ENCODE measurements around the gene ABCA13. TPM values are rescaled to one million over a fixed set of nuclear protein-coding genes. Genes with fewer than 3 reads are reported as not detected.
A peak's percentile ranks its signal among the peaks of the same experiment; 100 is the strongest.

Gene ABCA13
- total RNA-seq, 1 donor from 2014 or later: 0.18 TPM

- no peak for DNase-seq (ENCODE audit: extremely low read depth, low read depth, low spot score)
Observed at GRCh38 chr7:48242846-48243245, 71.6 kb downstream of the ABCA13 start.

- peak; percentile 25 for DNase-seq (ENCODE audit: extremely low read depth, low read depth, low spot score)
Observed at GRCh38 chr7:48244864-48245271, 73.6 kb downstream of the ABCA13 start.

- DNase-seq (ENCODE audit: extremely low read depth, low read depth, low spot score): no peak
Observed at GRCh38 chr7:48245751-48246472, 74.7 kb downstream of the ABCA13 start.

- no peak for DNase-seq (ENCODE audit: extremely low read depth, low read depth, low spot score)
Observed at GRCh38 chr7:48249166-48249565, 77.9 kb downstream of the ABCA13 start.

GRCh38 chr7:48250441-48250951 is 79.2 kb downstream of the ABCA13 start:
- DNase-seq (ENCODE audit: extremely low read depth, low read depth, low spot score): peak; percentile 44

- no peak for DNase-seq (ENCODE audit: extremely low read depth, low read depth, low spot score)
Observed at GRCh38 chr7:48251766-48252165, 80.5 kb downstream of the ABCA13 start.

- DNase-seq (ENCODE audit: extremely low read depth, low read depth, low spot score): no peak
Observed at GRCh38 chr7:48252995-48253394, 81.7 kb downstream of the ABCA13 start.

GRCh38 chr7:48255046-48255445 is 83.8 kb downstream of the ABCA13 start:
- DNase-seq (ENCODE audit: extremely low read depth, low read depth, low spot score): no peak

- no peak for DNase-seq (ENCODE audit: extremely low read depth, low read depth, low spot score)
Observed at GRCh38 chr7:48259463-48260280, 88.4 kb downstream of the ABCA13 start.

- DNase-seq (ENCODE audit: extremely low read depth, low read depth, low spot score): no peak
Observed at GRCh38 chr7:48261696-48262095, 90.4 kb downstream of the ABCA13 start.

- no peak for DNase-seq (ENCODE audit: extremely low read depth, low read depth, low spot score)
Observed at GRCh38 chr7:48262606-48263310, 91.5 kb downstream of the ABCA13 start.

GRCh38 chr7:48263311-48263650 is 92.0 kb downstream of the ABCA13 start:
- DNase-seq (ENCODE audit: extremely low read depth, low read depth, low spot score): no peak

- DNase-seq (ENCODE audit: extremely low read depth, low read depth, low spot score): no peak
Observed at GRCh38 chr7:48269066-48269465, 97.8 kb downstream of the ABCA13 start.

GRCh38 chr7:48274662-48275061 is 103.4 kb downstream of the ABCA13 start:
- no peak for DNase-seq (ENCODE audit: extremely low read depth, low read depth, low spot score)

- DNase-seq (ENCODE audit: extremely low read depth, low read depth, low spot score): no peak
Observed at GRCh38 chr7:48279420-48279819, 108.2 kb downstream of the ABCA13 start.

- DNase-seq (ENCODE audit: extremely low read depth, low read depth, low spot score): no peak
Observed at GRCh38 chr7:48280100-48280499, 108.8 kb downstream of the ABCA13 start.

GRCh38 chr7:48285373-48285772 is 114.1 kb downstream of the ABCA13 start:
- DNase-seq (ENCODE audit: extremely low read depth, low read depth, low spot score): no peak

GRCh38 chr7:48286836-48287235 is 115.6 kb downstream of the ABCA13 start:
- no peak for DNase-seq (ENCODE audit: extremely low read depth, low read depth, low spot score)

GRCh38 chr7:48289656-48290055 is 118.4 kb downstream of the ABCA13 start:
- DNase-seq (ENCODE audit: extremely low read depth, low read depth, low spot score): no peak

- no peak for DNase-seq (ENCODE audit: extremely low read depth, low read depth, low spot score)
Observed at GRCh38 chr7:48292949-48293348, 121.7 kb downstream of the ABCA13 start.

- DNase-seq (ENCODE audit: extremely low read depth, low read depth, low spot score): no peak
Observed at GRCh38 chr7:48295296-48295971, 124.2 kb downstream of the ABCA13 start.

All from glomerular endothelial cell (primary cell).